ENCODE data around the gene ARMC6. TPM values are rescaled to one million over a fixed set of nuclear protein-coding genes. Genes with fewer than 3 reads are reported as not detected.

Gene ARMC6
- total RNA-seq, 1 donor from 2014 or later = 25.9 TPM

- H3K27ac Mint-ChIP-seq (ENCODE audit: unreplicated experiment) = no peak overlapping the region
- DNase-seq (ENCODE audit: low spot score) = no peak
- TF ChIP-seq, protein P1, sequence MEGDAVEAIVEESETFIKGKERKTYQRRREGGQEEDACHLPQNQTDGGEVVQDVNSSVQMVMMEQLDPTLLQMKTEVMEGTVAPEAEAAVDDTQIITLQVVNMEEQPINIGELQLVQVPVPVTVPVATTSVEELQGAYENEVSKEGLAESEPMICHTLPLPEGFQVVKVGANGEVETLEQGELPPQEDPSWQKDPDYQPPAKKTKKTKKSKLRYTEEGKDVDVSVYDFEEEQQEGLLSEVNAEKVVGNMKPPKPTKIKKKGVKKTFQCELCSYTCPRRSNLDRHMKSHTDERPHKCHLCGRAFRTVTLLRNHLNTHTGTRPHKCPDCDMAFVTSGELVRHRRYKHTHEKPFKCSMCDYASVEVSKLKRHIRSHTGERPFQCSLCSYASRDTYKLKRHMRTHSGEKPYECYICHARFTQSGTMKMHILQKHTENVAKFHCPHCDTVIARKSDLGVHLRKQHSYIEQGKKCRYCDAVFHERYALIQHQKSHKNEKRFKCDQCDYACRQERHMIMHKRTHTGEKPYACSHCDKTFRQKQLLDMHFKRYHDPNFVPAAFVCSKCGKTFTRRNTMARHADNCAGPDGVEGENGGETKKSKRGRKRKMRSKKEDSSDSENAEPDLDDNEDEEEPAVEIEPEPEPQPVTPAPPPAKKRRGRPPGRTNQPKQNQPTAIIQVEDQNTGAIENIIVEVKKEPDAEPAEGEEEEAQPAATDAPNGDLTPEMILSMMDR (IDR thresholded peaks at IDR 0.05; ENCODE audit: unreplicated experiment) = no peak
Observed at GRCh38 chr19:18990128-18990708, 43.2 kb upstream of the ARMC6 start.

DNA sequence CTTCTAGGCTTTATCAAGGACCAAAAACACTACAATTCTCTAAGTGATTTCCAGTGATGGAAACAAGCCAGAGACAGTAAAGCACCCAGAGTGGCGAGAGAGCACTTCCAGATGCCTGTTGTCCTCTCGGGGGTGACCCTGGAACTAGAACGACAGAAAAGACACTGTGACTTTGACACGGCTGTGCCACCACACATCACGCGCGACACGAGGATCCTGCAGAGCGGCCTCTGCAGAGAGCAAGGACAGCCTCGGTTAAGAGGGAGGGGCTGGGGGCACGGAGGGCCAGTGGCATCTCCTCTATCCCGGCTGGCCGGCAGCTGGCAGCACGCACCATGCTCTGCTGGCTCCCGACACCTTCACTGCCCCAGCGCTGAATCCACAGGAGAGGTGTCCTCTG is 42.4 kb upstream of the ARMC6 start:
- TF ChIP-seq, protein P1 (IDR thresholded peaks at IDR 0.05; ENCODE audit: unreplicated experiment) = no peak
- Mint-ChIP-seq H3K27ac (ENCODE audit: unreplicated experiment) (no peak overlapping the region), H3K9me3 (ENCODE audit: unreplicated experiment) (no peaks in the 10 kb centered on the region), H3K4me3 (ENCODE audit: unreplicated experiment) (peak overlapping the region; percentile 15), H3K4me1 (ENCODE audit: unreplicated experiment) (peaks cover 9% of the 10 kb centered on the region), H3K36me3 (ENCODE audit: low read depth, unreplicated experiment) (peaks cover 28% of the 10 kb centered on the region), H3K27me3 (ENCODE audit: unreplicated experiment) (peaks cover 8% of the 10 kb centered on the region)
- no peak for DNase-seq (ENCODE audit: low spot score)

More at GRCh38 chr19:18990128-18990708, 43.2 kb upstream of the ARMC6 start:
- no peak overlapping the region for H3K4me3 Mint-ChIP-seq (ENCODE audit: unreplicated experiment)
- peaks cover 15% of the 10 kb centered on the region for H3K4me1 Mint-ChIP-seq (ENCODE audit: unreplicated experiment)
- H3K9me3 Mint-ChIP-seq (ENCODE audit: unreplicated experiment) = no peaks in the 10 kb centered on the region
- peaks cover 8% of the 10 kb centered on the region for H3K27me3 Mint-ChIP-seq (ENCODE audit: unreplicated experiment)
- peaks cover 28% of the 10 kb centered on the region for H3K36me3 Mint-ChIP-seq (ENCODE audit: low read depth, unreplicated experiment)

GRCh38 chr19:18991468-18991867 is 41.9 kb upstream of the ARMC6 start:
- DNase-seq (ENCODE audit: low spot score) = no peak
- TF ChIP-seq, protein P1 (IDR thresholded peaks at IDR 0.05; ENCODE audit: unreplicated experiment) = no peak
- Mint-ChIP-seq H3K36me3 (ENCODE audit: low read depth, unreplicated experiment) (peaks cover 28% of the 10 kb centered on the region), H3K27ac (ENCODE audit: unreplicated experiment) (no peak overlapping the region), H3K4me3 (ENCODE audit: unreplicated experiment) (no peak overlapping the region), H3K9me3 (ENCODE audit: unreplicated experiment) (no peaks in the 10 kb centered on the region), H3K4me1 (ENCODE audit: unreplicated experiment) (peaks cover 5% of the 10 kb centered on the region), H3K27me3 (ENCODE audit: unreplicated experiment) (peaks cover 10% of the 10 kb centered on the region)

DNA sequence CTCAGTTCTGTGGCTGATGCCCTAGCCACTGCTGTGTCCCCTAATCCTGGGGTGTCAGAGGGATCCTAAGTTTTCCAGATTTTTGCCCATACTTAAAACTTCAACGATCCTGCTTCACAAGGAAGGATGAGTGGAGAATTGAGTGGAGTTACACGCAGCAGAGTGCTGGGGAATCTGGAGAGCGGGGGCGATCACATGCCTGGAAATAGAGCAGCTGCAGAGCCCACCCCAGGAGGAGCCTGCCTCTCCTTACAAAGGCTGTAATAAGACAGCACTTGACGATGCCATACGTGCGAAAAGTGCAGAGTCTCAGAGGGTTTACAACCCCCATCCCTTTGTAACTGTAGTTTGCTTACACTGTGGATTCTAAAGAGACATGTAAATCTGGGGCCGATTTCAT is 40.7 kb upstream of the ARMC6 start:
- no peak overlapping the region for H3K27ac Mint-ChIP-seq (ENCODE audit: unreplicated experiment)
- TF ChIP-seq, protein P1 (IDR thresholded peaks at IDR 0.05; ENCODE audit: unreplicated experiment) = no peak
- H3K4me1 Mint-ChIP-seq (ENCODE audit: unreplicated experiment) = no peaks in the 10 kb centered on the region
- H3K27me3 Mint-ChIP-seq (ENCODE audit: unreplicated experiment) = peaks cover 12% of the 10 kb centered on the region
- DNase-seq (ENCODE audit: low spot score) = no peak
- no peak overlapping the region for H3K4me3 Mint-ChIP-seq (ENCODE audit: unreplicated experiment)
- peaks cover 28% of the 10 kb centered on the region for H3K36me3 Mint-ChIP-seq (ENCODE audit: low read depth, unreplicated experiment)
- H3K9me3 Mint-ChIP-seq (ENCODE audit: unreplicated experiment) = no peaks in the 10 kb centered on the region

GRCh38 chr19:18993115-18993514 is 40.3 kb upstream of the ARMC6 start:
- TF ChIP-seq, protein P1 (IDR thresholded peaks at IDR 0.05; ENCODE audit: unreplicated experiment) = no peak
- H3K27me3 Mint-ChIP-seq (ENCODE audit: unreplicated experiment) = peaks cover 12% of the 10 kb centered on the region
- H3K4me1 Mint-ChIP-seq (ENCODE audit: unreplicated experiment) = no peaks in the 10 kb centered on the region
- no peaks in the 10 kb centered on the region for H3K9me3 Mint-ChIP-seq (ENCODE audit: unreplicated experiment)
- no peak overlapping the region for H3K27ac Mint-ChIP-seq (ENCODE audit: unreplicated experiment)
- peaks cover 28% of the 10 kb centered on the region for H3K36me3 Mint-ChIP-seq (ENCODE audit: low read depth, unreplicated experiment)
- no peak for DNase-seq (ENCODE audit: low spot score)
- no peak overlapping the region for H3K4me3 Mint-ChIP-seq (ENCODE audit: unreplicated experiment)
